ENCODE measurements around the gene TMPRSS9. TPM values are rescaled to one million over a fixed set of nuclear protein-coding genes. Genes with fewer than 3 reads are reported as not detected.
"Not testable (repeated sequence)": the region's sequence is repeated elsewhere in the genome, so short reads cannot be mapped to it uniquely, and the experiment has no call there.

The TMPRSS9 gene
- total RNA-seq, 2 donors from 2014 or later = not detected

- H3K9me3 ChIP-seq = no peaks in the 10 kb centered on the region
- H3K36me3 ChIP-seq = no peaks in the 10 kb centered on the region
- H3K27ac ChIP-seq = no peak overlapping the region
- no peak for TF ChIP-seq CTCF (IDR thresholded peaks at IDR 0.05)
- no peaks in the 10 kb centered on the region for H3K27me3 ChIP-seq
- H3K4me1 ChIP-seq = peaks cover 0 to 2% of the 10 kb centered on the region in 2 donors
- no peak overlapping the region for H3K4me3 ChIP-seq
- no peak for DNase-seq (ENCODE audit: low spot score)
Observed at GRCh38 chr19:2469102-2469914, 109.2 kb downstream of the TMPRSS9 start.

- H3K4me1 ChIP-seq; H3K27me3 ChIP-seq; DNase-seq (ENCODE audit: low spot score); H3K9me3 ChIP-seq; H3K36me3 ChIP-seq; H3K27ac ChIP-seq; H3K4me3 ChIP-seq: not testable (repeated sequence)
Observed at GRCh38 chr19:2469915-2470200, 109.8 kb downstream of the TMPRSS9 start.

- TF ChIP-seq CTCF (IDR thresholded peaks at IDR 0.05) = peak; percentile 94 to 99
- DNase-seq (ENCODE audit: low spot score) = peak; percentile 92
- Histone ChIP-seq H3K9me3 (no peaks in the 10 kb centered on the region), H3K36me3 (peaks cover 19% of the 10 kb centered on the region), H3K27ac (peak overlapping the region; percentile 95 to 98), H3K4me1 (peaks cover 0 to 38% of the 10 kb centered on the region in 2 donors), H3K27me3 (no peaks in the 10 kb centered on the region), H3K4me3 (peak overlapping the region; percentile 89 to 96)
Observed at GRCh38 chr19:2474232-2475017, 114.4 kb downstream of the TMPRSS9 start.

GRCh38 chr19:2475018-2475701, 115.1 kb downstream of the TMPRSS9 start:
- no peak for TF ChIP-seq CTCF (IDR thresholded peaks at IDR 0.05)
- Histone ChIP-seq H3K36me3 (peaks cover 19% of the 10 kb centered on the region), H3K27ac (peak overlapping the region; percentile 95 to 98), H3K4me1 (peaks cover 0 to 39% of the 10 kb centered on the region in 2 donors), H3K27me3 (no peaks in the 10 kb centered on the region), H3K4me3 (peak overlapping the region; percentile 89 to 96), H3K9me3 (no peaks in the 10 kb centered on the region)
- no peak for DNase-seq (ENCODE audit: low spot score)

Small RNAs within 50 kb of the gene (microRNA-seq; reads per million reads assigned to microRNA genes)
- gene MIR7108 (ENCODE audit: borderline number of aligned reads in 2 of 2, borderline replicate concordance in 1 of 2) = 0 reads per million in 2 donors

Other genes starting within 250 kb of the TMPRSS9 start
- gene AP3D1, start 208.7 kb upstream of the TMPRSS9 start, total RNA-seq = 10 to 100 TPM; 82.7 to 95.8 TPM
- 10 to 100 TPM in 1 of 2 donors, 1 to 10 TPM in 1; 6.7 to 10.3 TPM for gene DOT1L, start 196.3 kb upstream of the TMPRSS9 start, total RNA-seq
- gene PLEKHJ1, start 123.9 kb upstream of the TMPRSS9 start, total RNA-seq = 10 to 100 TPM; 44.1 to 53.0 TPM
- 10 to 100 TPM; 17.3 to 30.4 TPM for gene SF3A2, start 123.4 kb upstream of the TMPRSS9 start, total RNA-seq
- under 1 TPM in 1 of 2 donors, not detected in 1; 0.98 TPM for gene AMH, start 110.9 kb upstream of the TMPRSS9 start, total RNA-seq
- under 1 TPM in 1 of 2 donors, not detected in 1; 0.39 TPM for gene JSRP1, start 103.8 kb upstream of the TMPRSS9 start, total RNA-seq
- 1 to 10 TPM; 1.5 to 1.9 TPM for gene PEAK3, start 78.1 kb upstream of the TMPRSS9 start, total RNA-seq
- gene LINGO3, start 52.1 kb upstream of the TMPRSS9 start, total RNA-seq = not detected
- 100 to 1,000 TPM in 1 of 2 donors, 10 to 100 TPM in 1; 38.6 to 104 TPM for gene LSM7, start 31.7 kb upstream of the TMPRSS9 start, total RNA-seq
- 10 to 100 TPM; 16.7 to 19.8 TPM for gene SPPL2B, start 31.6 kb upstream of the TMPRSS9 start, total RNA-seq
- gene TIMM13, start 67.3 kb downstream of the TMPRSS9 start, total RNA-seq = 10 to 100 TPM; 37.1 to 37.2 TPM
- gene LMNB2, start 96.7 kb downstream of the TMPRSS9 start, total RNA-seq = 10 to 100 TPM in 1 of 2 donors, 1 to 10 TPM in 1; 9.9 to 16.2 TPM
- gene GADD45B, start 115.9 kb downstream of the TMPRSS9 start, total RNA-seq = 100 to 1,000 TPM; 205 to 218 TPM